OCI-LY7 (cell line): ENCODE data around the gene SCYGR3. TPM values are rescaled to one million over a fixed set of nuclear protein-coding genes. Genes with fewer than 3 reads are reported as not detected.

ENCODE experiments used
- BruUV-seq: library from RNA; stranded (reverse); fragments of 400-500 nt; replicated peaks from 2 replicates; lab custom pipeline; 2021; lab: Mats Ljungman, UMichigan
- CTCF ChIA-PET: fragments of 300-600 bp; sonication (Branson Sonifier 250); formaldehyde crosslinking; loops from one replicate; lab custom pipeline; 2022; ENCODE audit warnings: antibody characterized with exemption; ENCODE audit not compliant: unreplicated experiment; lab: Charles Lee
- POLR2A ChIA-PET: fragments of 300-600 bp; sonication (Branson Sonifier 250); formaldehyde crosslinking; loops from one replicate; lab custom pipeline; 2022; ENCODE audit warnings: antibody characterized with exemption; lab: Charles Lee
- DNase-seq: peaks from one replicate; pipeline ENCODE4 v3.0.0-alpha.2; 2015; ENCODE audit warnings: low spot score
- H2AFZ ChIP-seq: fragments of 200-600 bp; sonication (generic), shearing (Covaris generic); 2 replicates; pipeline ENCODE4 v1.6.1; 2014; ENCODE audit warnings: mild to moderate bottlenecking, antibody characterized with exemption, low read length, moderate library complexity
- H3K27ac ChIP-seq: fragments of 200-600 bp; sonication (generic); 2 replicates; pipeline ENCODE4 v1.5.1; 2014; ENCODE audit warnings: mixed run types, low read depth, mild to moderate bottlenecking, moderate library complexity, low read length, inconsistent platforms; ENCODE audit not compliant: poor library complexity, severe bottlenecking
- H3K36me3 ChIP-seq: fragments of 200-600 bp; sonication (generic); 2 replicates; pipeline ENCODE4 v1.6.1; 2014; ENCODE audit warnings: mild to moderate bottlenecking, antibody characterized with exemption, low read length, moderate library complexity, mixed read lengths; ENCODE audit not compliant: insufficient read depth
- H3K4me1 ChIP-seq: fragments of 200-600 bp; sonication (generic); 2 replicates; pipeline ENCODE4 v1.5.1; 2014; ENCODE audit warnings: mild to moderate bottlenecking, low read length; ENCODE audit not compliant: insufficient read depth, poor library complexity, severe bottlenecking
- H3K4me2 ChIP-seq: fragments of 200-600 bp; sonication (generic); 2 replicates; pipeline ENCODE4 v1.6.1; 2014; ENCODE audit warnings: mild to moderate bottlenecking, low read length
- H3K4me3 ChIP-seq: fragments of 200-600 bp; sonication (generic); 2 replicates; pipeline ENCODE4 v1.5.1; 2014; ENCODE audit warnings: mild to moderate bottlenecking, low read depth, low read length; ENCODE audit not compliant: poor library complexity, severe bottlenecking
- H3K79me2 ChIP-seq: fragments of 200-600 bp; sonication (generic); 2 replicates; pipeline ENCODE4 v1.6.1; 2016; ENCODE audit warnings: low read depth, mild to moderate bottlenecking, low read length, moderate library complexity, mixed read lengths; ENCODE audit not compliant: insufficient read depth
- H3K9me2 ChIP-seq: fragments of 200-600 bp; sonication (generic); 2 replicates; pipeline ENCODE4 v1.6.1; 2016; ENCODE audit warnings: mild to moderate bottlenecking, low read length, mixed read lengths; ENCODE audit not compliant: insufficient read depth
- H3K9me3 ChIP-seq: fragments of 200-600 bp; sonication (generic); 2 replicates; pipeline ENCODE4 v1.6.1; 2014; ENCODE audit warnings: mild to moderate bottlenecking, mixed run types, low read length, mixed read lengths
- H4K20me1 ChIP-seq: fragments of 200-600 bp; sonication (generic); 2 replicates; pipeline ENCODE4 v1.6.1; 2014; ENCODE audit warnings: mild to moderate bottlenecking, antibody characterized with exemption, low read length, moderate library complexity, mixed read lengths; ENCODE audit not compliant: insufficient read depth
- EZH2phosphoT487 ChIP-seq: fragments of 200-600 bp; sonication (generic); IDR thresholded peaks from 2 replicates; pipeline ENCODE4 v1.6.1; 2018; ENCODE audit warnings: low read depth, borderline replicate concordance, mild to moderate bottlenecking, mixed run types, antibody characterized with exemption, low read length, moderate library complexity, mixed read lengths
- intact Hi-C: fragments of 100-400 bp; cut with micrococcal nuclease; formaldehyde crosslinking; loops from one replicate; pipeline ENCODE4 v1.10.0; 2022; ENCODE audit not compliant: unreplicated experiment
- total RNA-seq, 2 experiments: library from RNA; depleted of rRNA in 1 of 2; stranded (reverse); fragments of >200 nt in 1 of 2; shearing (Covaris generic) in 1 of 2; gene quantifications; 2 replicates each; pipeline ENCODE4 v1.2.3, GENCODE V29; 2014 to 2022
- TF ChIP-seq, protein P1 (sequence below): fragments of 200-600 bp; sonication (generic); conservative IDR thresholded peaks from 2 replicates; pipeline ENCODE4 v1.5.1; 2014; ENCODE audit warnings: mild to moderate bottlenecking, antibody characterized with exemption, low read length, moderate library complexity, mixed read lengths

SCYGR3 gene
- total RNA-seq, 2 experiments from 2014 or later, result not detected

DNA sequence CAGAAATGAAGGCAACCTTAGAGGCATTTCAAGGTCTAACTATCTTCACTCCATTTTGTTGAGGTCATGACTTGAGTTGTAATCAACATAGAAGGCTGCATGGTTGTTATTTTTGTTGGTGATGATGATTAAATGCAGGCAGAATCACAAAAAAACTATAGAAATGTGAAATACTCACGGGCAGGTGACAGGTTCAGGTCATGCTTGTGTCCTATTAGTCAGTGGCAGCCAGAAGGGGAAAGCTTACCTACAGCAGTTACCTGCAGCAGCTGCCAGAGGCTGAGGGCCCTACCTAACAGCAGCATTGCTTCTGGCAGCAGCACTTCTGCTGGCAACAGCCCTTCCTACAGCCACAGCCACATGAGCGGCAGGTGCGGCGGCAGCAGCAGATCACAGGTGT is 394 bp downstream of the SCYGR3 start:
- CTCF ChIA-PET, result no interaction called here
- BruUV-seq, result no TSS peak
- DNase-seq, result no peak

DNA sequence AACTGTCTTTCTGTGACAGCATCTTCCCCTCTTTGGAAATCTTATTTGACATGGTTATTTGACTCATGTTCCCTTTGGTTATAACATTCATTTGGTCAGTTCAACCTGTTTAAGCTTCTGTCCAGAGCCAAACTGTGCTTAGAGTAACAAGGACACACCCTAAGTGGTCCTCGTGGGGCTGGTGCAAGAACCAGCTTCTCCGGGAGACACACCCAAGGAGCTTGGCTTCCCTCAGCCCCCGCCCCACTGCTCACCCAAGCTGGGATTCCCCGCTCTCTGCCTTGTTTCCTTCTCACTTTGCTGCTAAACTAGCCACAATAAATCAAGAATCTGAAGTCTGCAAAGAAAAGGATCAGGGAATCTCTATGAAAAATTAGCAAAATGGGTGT is 1.4 kb downstream of the SCYGR3 start:
- no peak for DNase-seq
- H4K20me1 ChIP-seq, result no peaks in the 10 kb centered on the region
- H3K27ac ChIP-seq, result no peak overlapping the region
- intact Hi-C loops, result no loop called here
- no peak overlapping the region for H2AFZ ChIP-seq
- CTCF ChIA-PET, result no interaction called here
- TF ChIP-seq, protein P1, sequence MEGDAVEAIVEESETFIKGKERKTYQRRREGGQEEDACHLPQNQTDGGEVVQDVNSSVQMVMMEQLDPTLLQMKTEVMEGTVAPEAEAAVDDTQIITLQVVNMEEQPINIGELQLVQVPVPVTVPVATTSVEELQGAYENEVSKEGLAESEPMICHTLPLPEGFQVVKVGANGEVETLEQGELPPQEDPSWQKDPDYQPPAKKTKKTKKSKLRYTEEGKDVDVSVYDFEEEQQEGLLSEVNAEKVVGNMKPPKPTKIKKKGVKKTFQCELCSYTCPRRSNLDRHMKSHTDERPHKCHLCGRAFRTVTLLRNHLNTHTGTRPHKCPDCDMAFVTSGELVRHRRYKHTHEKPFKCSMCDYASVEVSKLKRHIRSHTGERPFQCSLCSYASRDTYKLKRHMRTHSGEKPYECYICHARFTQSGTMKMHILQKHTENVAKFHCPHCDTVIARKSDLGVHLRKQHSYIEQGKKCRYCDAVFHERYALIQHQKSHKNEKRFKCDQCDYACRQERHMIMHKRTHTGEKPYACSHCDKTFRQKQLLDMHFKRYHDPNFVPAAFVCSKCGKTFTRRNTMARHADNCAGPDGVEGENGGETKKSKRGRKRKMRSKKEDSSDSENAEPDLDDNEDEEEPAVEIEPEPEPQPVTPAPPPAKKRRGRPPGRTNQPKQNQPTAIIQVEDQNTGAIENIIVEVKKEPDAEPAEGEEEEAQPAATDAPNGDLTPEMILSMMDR, result no peak
- no peak for TF ChIP-seq EZH2phosphoT487
- H3K9me3 ChIP-seq, result no peaks in the 10 kb centered on the region
- H3K4me2 ChIP-seq, result no peak overlapping the region
- H3K9me2 ChIP-seq, result no peaks in the 10 kb centered on the region
- no peaks in the 10 kb centered on the region for H3K4me1 ChIP-seq
- H3K79me2 ChIP-seq, result no peaks in the 10 kb centered on the region
- POLR2A ChIA-PET, result no interaction called here
- BruUV-seq, result no TSS peak
- H3K36me3 ChIP-seq, result no peaks in the 10 kb centered on the region
- H3K4me3 ChIP-seq, result no peak overlapping the region

More for the DNA sequence above, 394 bp downstream of the SCYGR3 start:
- H3K4me2 ChIP-seq, result no peak overlapping the region
- no peaks in the 10 kb centered on the region for H3K36me3 ChIP-seq
- TF ChIP-seq, protein P1, result no peak
- no peak for TF ChIP-seq EZH2phosphoT487
- POLR2A ChIA-PET, result no interaction called here
- H4K20me1 ChIP-seq, result no peaks in the 10 kb centered on the region
- no peaks in the 10 kb centered on the region for H3K9me2 ChIP-seq
- H3K4me1 ChIP-seq, result no peaks in the 10 kb centered on the region
- H3K79me2 ChIP-seq, result no peaks in the 10 kb centered on the region
- H3K9me3 ChIP-seq, result no peaks in the 10 kb centered on the region
- H3K4me3 ChIP-seq, result no peak overlapping the region
- H2AFZ ChIP-seq, result no peak overlapping the region
- H3K27ac ChIP-seq, result no peak overlapping the region
- intact Hi-C loops, result no loop called here

DNA sequence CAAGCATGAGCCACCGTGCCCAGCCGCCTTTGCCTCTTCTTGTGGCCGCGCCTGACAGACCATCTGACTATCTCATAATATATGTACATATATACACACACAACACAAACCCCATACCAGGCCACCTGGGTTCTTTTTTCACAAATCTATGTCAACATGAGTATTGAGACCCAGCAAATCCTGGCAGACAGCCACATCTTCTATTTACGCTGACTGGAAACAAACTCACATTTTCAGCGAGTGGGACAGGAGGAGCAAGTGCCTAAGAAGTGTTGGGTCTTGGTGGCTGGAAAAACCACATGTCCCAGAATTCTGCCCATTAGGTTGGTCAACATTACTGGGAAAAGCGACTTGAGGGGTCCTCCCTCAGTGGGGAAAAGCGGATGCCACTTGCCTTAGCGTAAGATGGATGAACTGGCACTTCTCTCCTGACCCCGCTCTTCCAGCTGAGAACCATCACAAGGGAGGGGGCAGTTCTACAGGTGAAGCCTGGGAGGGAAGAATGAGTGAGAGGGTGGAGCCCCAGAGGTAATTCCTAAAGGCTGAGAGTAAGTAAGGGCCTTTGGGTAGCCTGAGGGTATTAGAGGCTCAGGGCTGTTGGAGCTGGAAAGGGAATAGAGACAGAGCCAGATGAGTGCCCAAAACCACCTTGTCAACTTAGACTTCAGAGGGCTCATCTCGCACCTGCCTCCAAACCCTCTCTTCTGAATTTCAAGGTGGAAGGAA is 1.9 kb downstream of the SCYGR3 start:
- no TSS peak for BruUV-seq
- TF ChIP-seq EZH2phosphoT487, result no peak
- TF ChIP-seq, protein P1, result no peak
- intact Hi-C loops, result no loop called here
- Histone ChIP-seq H3K9me2 (no peaks in the 10 kb centered on the region), H2AFZ (no peak overlapping the region), H3K9me3 (no peaks in the 10 kb centered on the region), H3K79me2 (no peaks in the 10 kb centered on the region), H3K4me2 (no peak overlapping the region), H3K27ac (no peak overlapping the region), H3K4me3 (no peak overlapping the region), H4K20me1 (no peaks in the 10 kb centered on the region), H3K36me3 (no peaks in the 10 kb centered on the region), H3K4me1 (no peaks in the 10 kb centered on the region)
- ChIA-PET POLR2A (no interaction called here), CTCF (no interaction called here)
- DNase-seq, result no peak
